ENCODE results near the gene ROBO1. TPM values are rescaled to one million over a fixed set of nuclear protein-coding genes. Genes with fewer than 3 reads are reported as not detected.

The ROBO1 gene
- total RNA-seq, 4 donors from 2014 or later, result 25.0 to 42.6 (median 35.7) TPM

DNA sequence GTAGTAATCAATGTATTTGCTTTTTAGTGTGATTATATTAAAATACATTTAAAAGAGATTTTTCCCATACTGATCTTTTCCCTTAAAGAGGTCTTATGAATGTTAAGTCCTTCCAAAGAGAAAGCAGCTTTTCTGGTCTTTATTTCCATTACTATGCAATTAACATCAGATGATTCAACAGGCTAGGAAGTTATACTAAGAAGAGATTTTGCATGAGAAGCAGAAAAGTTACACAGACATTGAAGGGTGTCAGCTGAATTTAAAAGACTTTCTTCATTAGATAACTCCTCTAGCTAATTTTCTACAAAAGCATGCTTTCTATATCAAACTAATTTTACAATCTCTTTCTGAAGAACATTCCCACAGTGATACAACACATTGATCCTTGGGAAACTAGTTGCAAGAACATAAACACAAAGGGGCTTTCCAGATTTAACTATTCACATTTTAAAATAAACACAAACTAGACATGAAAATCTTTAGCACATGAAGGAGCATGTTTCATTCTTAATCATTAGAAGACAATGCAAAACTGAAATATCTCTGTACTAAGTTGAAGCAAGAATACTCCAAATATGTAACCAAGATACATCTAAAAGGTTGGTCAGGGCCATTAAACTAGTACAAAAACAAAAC, 965.8 kb downstream of the ROBO1 start:
- H3K27ac ChIP-seq, result peak overlapping the region in 1 of 4 donors; percentile 6
- no peaks in the 10 kb centered on the region for H3K36me3 ChIP-seq
- peaks cover 0 to 44% (median 13%) of the 10 kb centered on the region in 3 donors for H3K4me1 ChIP-seq
- intact Hi-C loops (cut with DNase I), result no loop called here
- DNase-seq, result no peak
- H3K4me3 ChIP-seq, result no peak overlapping the region
- H3K9me3 ChIP-seq, result no peaks in the 10 kb centered on the region
- no peaks in the 10 kb centered on the region for H3K27me3 ChIP-seq
- TF ChIP-seq POLR2A (IDR thresholded peaks at IDR 0.05), result no peak

DNA sequence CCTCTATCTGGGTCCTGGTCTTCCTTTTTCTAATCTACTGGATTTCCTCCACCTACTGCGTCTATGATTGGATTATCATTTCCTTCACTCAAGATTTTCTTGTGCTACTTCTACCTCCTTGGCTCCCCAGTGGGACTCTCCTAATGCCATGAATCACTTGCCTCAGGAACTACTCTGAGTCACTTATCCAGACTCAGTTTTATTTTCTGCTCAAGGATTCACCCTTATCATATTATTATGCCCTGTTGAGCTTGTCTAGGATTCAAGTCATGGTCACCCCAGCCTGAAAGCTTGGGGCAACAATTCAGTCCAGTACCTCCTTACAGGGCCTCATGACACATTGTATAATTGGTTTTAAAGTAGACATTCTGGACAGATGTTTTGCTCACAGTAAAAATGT, 968.1 kb downstream of the ROBO1 start:
- H3K9me3 ChIP-seq, result no peaks in the 10 kb centered on the region
- H3K27ac ChIP-seq, result no peak overlapping the region
- H3K36me3 ChIP-seq, result no peaks in the 10 kb centered on the region
- no peak for TF ChIP-seq POLR2A (IDR thresholded peaks at IDR 0.05)
- no peak for TF ChIP-seq CTCF (IDR thresholded peaks at IDR 0.05)
- H3K27me3 ChIP-seq, result no peaks in the 10 kb centered on the region
- intact Hi-C loops (cut with DNase I), result no loop called here
- WGBS, 2 donors, result 55 to 59% methylated on average over 1 of the region's 1 CpG
- no peak overlapping the region for H3K4me3 ChIP-seq
- DNase-seq, result no peak
- peaks cover 0 to 37% (median 14%) of the 10 kb centered on the region in 3 donors for H3K4me1 ChIP-seq

- no peak for DNase-seq
- no peak overlapping the region for H3K4me3 ChIP-seq
- intact Hi-C loops (cut with DNase I), result no loop called here
- no peaks in the 10 kb centered on the region for H3K27me3 ChIP-seq
- H3K27ac ChIP-seq, result no peak overlapping the region
- H3K9me3 ChIP-seq, result no peaks in the 10 kb centered on the region
- peaks cover 0 to 28% (median 12%) of the 10 kb centered on the region in 3 donors for H3K4me1 ChIP-seq
- no peak for TF ChIP-seq POLR2A (IDR thresholded peaks at IDR 0.05)
- no peak for TF ChIP-seq CTCF (IDR thresholded peaks at IDR 0.05)
- H3K36me3 ChIP-seq, result no peaks in the 10 kb centered on the region
Observed at GRCh38 chr3:78798266-78798832, 969.4 kb downstream of the ROBO1 start.

DNA sequence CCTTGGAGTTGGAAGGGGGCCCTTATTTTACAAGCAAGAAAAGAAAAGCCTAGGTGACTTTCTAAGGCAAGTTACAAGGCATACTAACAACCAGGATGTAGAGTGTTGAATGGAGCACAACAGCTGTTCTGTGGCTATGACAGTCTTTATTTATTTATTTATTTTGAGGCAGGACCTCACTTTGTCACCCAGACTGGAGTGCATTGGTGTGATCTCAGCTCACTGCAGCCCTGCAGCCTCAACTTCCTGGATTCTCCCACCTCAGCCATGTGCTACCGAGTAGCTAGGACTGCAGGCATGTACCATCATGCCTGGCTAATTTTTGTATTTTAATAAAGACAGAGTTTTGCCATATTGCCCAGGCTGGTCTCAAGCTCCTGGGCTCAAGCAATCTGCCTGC, 973.4 kb downstream of the ROBO1 start:
- intact Hi-C loops (cut with DNase I), result no loop called here
- H3K27ac ChIP-seq, result no peak overlapping the region

DNA sequence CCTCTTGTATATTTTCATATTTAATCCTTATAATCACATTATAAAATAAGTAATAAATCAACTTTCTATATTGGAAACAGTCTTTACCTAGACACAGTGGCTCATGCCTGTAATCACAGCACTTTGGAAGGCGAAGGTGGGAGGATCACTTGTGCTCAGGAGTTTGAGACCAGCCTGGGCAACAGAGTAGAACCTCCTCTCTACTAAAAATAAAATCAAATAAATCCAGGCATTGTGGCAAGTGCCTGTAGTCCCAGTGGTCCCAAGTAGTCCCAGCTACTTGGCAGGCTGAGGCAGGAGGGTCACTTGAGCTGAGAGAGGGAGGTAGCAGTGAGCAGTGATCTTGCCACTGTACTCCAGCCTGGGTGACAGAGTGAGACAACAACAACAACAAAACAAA, 975.1 kb downstream of the ROBO1 start:
- Histone ChIP-seq H3K9me3 (no peaks in the 10 kb centered on the region), H3K27ac (no peak overlapping the region), H3K27me3 (no peaks in the 10 kb centered on the region), H3K4me3 (no peak overlapping the region), H3K4me1 (peaks cover 0 to 5% (median 3%) of the 10 kb centered on the region in 3 donors), H3K36me3 (no peaks in the 10 kb centered on the region)
- 67 to 87% methylated on average over 1 of the region's 1 CpG for WGBS, 2 donors
- intact Hi-C loops (cut with DNase I), result no loop called here
- no peak for TF ChIP-seq CTCF (IDR thresholded peaks at IDR 0.05)
- no peak for TF ChIP-seq POLR2A (IDR thresholded peaks at IDR 0.05)
- DNase-seq, result no peak

More for the DNA sequence above, 973.4 kb downstream of the ROBO1 start:
- H3K36me3 ChIP-seq, result no peaks in the 10 kb centered on the region
- DNase-seq, result no peak
- no peaks in the 10 kb centered on the region for H3K27me3 ChIP-seq
- H3K9me3 ChIP-seq, result no peaks in the 10 kb centered on the region
- TF ChIP-seq CTCF (IDR thresholded peaks at IDR 0.05) (no peak), POLR2A (IDR thresholded peaks at IDR 0.05) (no peak)
- no peak overlapping the region for H3K4me3 ChIP-seq
- H3K4me1 ChIP-seq, result peaks cover 0 to 10% (median 3%) of the 10 kb centered on the region in 3 donors
- 25 to 60% methylated on average over 1 of the region's 1 CpG for WGBS, 2 donors
